EL (cell line): ENCODE data around the gene COPB2.
A peak's percentile ranks its signal among the peaks of the same experiment; 100 is the strongest.
"Not testable (repeated sequence)": the region's sequence is repeated elsewhere in the genome, so short reads cannot be mapped to it uniquely, and the experiment has no call there.

Experiments
- DNase-seq: peaks from one replicate; pipeline ENCODE4 v3.0.0-alpha.2; 2016

COPB2 gene

DNA sequence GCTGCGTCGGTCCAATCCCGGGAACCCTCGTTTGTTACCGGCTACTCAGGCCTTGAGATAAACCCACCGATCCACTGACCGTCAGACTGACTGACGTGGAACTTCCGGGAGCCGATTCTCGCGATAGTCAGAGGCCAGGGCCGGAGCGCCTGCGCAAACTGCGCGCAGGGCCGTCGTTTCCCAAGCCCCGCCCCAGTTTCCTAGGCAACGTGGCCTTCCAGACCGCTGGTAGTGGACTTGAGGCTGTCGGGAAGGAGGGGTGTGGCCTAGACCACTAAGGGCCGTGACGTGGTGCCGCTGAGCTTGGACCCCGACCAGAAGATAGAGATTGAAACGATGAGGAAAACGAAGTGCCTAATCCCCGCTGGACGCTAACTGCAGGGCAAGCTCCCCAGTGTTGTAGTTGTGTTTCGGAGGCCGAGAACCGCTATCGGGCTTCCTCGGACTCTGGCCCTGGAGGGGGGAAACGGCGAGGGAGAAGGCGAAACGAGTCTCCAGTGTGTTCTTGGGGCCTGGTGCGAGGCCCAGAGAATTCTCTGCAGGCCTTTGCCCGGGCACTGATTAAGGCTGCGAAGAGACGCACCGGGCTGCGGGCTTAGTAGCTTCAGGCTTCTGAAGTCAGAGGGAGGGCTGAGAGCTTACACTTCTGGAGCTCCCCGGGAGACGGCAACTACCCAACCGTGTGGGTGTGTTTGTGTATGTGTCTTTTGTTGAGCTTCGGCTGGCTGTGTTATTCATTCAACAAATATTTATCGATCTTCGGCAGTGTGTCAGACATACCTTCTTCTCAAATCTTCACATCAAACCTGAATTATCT lies at the start of gene COPB2:
TSS of gene COPB2 (minus strand) at position 96 of the 817 bp plus-strand sequence. CDS start 97 bp downstream, outside the sequence.
- DNase-seq: peak; percentile 99

DNA sequence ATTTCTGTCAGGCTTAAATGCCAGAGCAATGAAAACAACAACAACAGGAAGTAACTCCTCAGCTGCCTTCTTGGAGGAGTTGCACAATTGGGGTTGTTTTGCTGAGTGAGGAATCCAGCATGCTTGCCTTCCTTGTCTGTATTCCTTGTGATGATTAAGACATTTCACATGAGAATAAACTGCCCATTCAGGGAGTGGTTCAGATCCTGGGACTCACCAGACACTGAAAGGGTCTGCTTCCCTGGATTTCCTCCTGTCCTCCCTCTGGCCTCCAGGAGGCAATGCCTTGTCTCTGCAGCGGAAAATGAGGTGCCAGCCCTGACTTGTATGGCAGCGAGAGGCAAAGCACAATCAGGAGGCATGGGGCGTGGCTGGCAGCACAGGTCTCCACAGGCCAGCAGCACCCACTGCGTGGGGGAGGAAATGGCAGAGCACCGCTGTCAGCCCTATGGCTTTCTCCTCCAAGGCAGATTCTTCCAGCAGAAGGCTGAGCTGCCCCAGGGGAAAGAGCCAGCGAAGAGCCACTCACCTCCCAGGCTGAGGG lies 45.4 kb upstream of the COPB2 start:
- DNase-seq: peak; percentile 7

DNA sequence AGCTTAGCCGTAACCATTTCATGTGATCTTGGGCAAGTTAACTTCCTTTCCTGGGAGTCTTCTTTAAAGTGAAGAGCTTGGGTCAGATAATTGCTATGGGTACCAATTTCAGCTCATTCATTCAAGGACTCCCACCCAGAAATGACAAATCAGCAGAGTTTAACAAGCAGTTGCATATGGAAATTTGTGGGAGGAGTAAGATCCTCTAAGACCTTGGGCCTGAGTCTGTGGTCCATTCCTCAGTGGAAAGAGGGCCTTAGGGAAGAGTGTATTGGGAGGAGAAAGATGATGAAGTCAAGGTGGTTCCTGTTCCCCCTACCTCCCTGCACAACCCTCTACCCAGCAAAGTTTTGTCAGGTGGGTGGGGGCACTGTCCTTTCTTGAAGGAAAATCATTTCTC lies 44.8 kb upstream of the COPB2 start:
- no peak for DNase-seq

DNA sequence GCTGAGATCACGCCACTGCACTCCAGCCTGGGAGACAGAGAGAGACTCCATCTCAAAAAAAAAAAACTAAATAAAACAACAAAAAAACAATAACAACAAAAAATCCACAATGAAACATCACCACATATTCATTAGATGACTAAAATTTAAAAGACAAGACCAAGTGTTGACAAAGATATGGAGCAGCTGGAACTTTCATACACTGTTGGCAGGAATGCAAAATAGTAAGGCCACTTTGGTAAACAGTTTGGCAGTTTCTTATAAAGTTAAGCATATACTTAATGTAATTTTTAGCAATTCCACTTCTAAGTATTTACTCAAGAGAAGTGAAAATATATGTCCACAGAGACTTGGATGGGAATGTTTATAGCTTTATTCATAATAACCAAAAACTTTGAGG lies 43.6 kb upstream of the COPB2 start:
- no peak for DNase-seq

DNA sequence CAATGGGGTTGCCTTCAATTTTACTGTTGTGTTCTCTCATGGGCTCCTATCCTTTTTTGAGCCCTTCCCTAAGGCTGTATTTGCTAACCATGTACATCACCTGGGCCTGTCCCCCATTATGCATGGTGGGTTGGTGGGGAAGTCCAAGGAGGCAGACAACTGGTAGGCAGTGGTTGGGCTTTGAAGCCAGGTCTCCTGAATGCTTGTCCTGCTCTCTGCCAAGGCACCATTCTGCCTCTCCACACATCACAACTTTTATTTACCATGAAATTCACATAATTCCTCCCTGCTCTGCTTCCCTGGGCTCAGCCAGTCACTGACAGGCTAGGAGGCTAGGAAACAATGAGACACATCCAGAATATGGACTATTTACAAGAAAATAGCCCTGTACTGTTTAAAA lies 41.0 kb upstream of the COPB2 start:
- DNase-seq: no peak

DNA sequence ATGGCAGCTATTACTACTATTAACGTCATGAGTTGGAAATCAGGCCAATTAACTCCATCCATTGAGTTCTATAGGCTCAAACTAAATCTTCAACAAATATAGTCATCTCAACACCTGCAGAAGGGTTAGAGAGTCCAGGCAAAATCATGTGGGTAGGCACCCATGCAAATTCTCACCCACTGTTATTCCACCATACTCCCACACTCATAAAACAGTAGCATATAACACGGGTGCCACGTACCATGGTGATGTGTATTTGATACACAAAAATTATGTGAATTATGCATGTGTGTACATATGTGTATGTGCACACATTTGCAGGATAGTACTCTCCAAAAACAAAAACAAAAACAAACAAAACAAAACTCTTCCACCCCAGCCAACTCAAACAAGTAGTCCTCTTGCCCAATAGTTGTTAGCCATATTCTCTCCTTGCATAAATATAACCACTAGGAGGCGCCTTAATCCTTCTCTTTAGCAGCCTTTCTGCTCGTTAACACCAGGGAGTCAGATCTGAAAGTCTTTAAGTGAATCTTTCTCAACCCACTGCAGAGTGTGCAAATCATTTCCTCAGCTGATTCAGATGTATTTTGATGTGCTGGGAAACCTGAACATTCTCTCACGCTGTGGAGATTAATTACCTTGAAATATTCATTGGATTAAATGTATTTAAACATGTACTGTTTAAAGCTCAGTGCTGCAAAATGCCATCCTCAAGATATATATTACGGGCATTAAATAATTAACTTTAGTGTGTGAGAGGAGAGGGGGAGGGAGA lies 38.0 kb upstream of the COPB2 start:
- DNase-seq: peak; percentile 61

DNA sequence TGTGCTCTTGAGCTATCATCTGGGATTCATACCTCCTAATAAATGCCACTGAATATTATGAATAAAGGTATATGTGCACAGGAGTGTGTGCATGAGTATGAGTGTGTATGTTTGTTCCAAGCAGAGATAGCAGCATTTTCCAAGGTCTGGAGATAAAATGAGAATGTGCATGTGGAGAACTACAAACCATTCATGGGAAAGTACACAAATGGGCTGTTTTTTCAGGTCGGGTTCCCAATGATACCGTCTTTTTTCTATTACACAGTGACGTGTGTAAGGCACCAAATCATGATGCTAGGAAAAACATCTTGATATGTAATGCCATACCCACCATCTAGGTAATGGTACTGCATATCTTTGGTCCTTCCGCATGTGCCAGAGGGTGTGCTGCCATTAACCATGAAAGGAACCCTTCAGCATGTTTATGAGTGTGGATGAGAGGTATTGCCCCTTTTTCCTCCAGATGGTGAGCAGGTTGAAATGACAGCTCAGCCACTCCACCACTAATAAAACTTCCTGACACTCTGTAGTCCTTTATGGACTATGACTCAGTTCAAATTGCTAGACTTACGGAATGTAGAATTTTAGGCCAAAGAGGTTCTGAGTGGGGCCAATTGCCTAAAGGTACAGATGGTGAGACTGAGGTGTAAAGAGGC lies 36.4 kb upstream of the COPB2 start:
- no peak for DNase-seq

DNA sequence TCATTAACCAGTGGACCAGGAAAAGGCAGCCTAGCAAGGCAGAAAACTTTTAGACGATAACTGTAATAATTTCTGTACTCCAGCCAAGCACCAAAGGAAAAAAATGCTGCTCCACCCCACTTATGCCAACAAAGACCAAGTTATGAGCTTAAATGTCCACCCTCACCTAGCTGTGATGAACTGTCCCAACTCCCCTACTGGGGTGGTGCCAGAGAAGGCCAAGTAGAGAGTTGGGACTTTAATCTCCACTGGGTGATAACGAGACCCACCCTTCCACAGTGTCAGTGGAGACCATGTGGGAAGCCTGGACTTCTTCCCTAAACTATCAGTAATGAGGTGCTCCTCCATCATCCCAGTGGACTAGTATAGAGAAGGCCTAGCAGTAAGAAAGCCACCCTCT lies 33.8 kb upstream of the COPB2 start:
- DNase-seq: no peak

DNA sequence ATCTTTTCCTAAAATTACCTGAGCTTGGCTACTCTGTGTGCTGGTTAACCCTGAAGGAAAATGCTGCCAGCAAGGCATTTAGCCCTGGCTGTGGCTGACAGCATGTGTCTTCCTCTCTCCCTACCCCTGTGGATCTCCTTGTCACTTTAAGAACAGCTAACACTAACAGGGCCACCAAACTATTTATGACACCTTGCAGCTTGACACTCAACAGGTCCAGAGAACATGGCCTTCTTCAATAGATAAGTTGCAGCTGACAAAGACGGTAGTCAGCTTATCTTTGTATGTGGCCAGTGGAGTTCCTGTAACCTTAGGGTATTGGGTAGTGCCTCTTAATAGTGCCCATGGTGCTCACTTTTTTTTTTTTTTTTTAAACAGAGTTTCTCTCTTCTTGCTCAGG lies 32.0 kb upstream of the COPB2 start:
- DNase-seq: no peak

DNA sequence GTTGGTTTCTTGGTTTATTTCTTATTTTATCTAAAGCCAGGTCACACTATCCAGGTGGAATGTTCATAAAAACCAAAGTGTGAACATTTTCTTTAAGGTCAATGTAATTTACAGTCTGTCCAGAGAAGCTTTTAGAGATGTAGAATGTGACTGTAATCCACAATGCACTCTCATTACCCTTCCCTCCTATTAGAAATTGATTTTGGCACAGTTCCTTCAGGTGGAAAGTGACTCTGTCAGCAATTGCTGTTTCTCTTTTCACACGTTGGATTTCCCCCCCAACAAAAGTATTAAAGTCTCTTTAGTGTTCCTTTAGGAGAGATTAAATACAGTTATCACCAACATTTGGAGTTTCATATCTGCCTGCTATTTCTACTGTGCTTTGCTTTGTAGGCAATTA lies 31.6 kb upstream of the COPB2 start:
- DNase-seq: no peak

DNA sequence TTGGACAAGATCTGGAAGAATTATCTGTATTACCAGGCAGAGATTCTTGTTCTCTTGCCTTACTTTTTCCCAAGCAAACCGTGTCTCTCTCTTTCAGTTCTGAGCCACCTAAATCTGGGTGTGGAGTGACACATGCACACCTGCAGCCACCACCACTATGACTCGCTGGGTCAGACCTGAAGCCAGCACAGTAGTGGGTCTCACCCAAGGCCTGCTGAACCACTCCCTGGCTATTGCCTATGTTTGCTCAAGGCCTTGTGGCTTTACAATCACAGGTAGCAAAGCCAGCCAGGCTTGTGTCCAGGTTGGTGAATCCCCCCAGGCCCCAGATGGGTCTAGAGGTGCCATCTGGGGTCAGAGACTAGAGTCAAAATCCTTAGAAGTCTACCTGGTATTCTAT lies 28.7 kb upstream of the COPB2 start:
- DNase-seq: no peak

DNA sequence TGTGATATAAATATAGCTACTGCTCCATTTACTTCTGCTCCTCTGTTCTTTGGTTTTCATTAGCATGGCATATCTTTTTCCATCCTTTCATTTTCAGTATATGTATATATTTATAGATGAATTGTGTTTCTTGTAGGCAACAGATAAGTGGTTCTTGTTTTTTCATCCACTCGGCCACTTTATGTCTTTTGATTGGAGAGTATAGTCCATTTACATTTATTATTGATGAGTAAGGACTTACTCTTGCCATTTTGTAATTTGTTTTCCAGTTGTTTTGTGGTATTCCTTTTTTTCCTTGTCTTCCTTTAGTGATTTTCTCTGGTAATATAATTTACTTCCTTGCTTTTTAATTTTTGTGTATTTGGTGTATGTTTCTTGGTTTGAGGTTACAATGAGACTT lies 26.8 kb upstream of the COPB2 start:
- no peak for DNase-seq

DNA sequence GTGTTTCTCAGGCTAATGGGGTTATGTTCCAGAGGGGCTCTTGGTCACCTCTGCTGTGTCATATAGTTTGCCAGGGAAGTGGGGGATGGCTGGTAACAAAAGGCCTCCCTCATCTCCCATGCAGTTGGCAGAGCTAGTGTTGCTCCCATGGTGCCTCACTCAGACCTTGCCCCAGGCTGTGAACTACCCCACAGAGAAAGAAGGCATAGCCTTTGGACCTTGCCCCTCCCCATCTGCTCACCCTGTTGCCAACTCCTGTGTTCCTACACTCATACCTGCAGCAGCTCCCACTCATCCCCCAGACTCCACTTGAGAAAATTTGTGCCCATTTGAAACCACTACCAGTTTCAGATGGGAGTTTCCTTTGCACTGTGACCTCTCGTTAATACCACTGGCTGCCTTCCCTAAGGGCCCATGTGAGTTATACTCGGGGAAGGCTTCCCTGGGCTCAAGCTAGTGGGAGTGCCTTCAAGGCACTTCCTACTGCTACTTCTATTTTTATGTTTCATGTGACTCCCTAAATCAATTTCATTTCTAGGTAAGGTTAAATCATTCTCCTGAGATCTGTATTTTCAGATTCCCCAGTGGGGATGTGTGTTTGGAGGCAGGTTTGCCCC lies 25.3 kb upstream of the COPB2 start:
- DNase-seq: no peak

DNA sequence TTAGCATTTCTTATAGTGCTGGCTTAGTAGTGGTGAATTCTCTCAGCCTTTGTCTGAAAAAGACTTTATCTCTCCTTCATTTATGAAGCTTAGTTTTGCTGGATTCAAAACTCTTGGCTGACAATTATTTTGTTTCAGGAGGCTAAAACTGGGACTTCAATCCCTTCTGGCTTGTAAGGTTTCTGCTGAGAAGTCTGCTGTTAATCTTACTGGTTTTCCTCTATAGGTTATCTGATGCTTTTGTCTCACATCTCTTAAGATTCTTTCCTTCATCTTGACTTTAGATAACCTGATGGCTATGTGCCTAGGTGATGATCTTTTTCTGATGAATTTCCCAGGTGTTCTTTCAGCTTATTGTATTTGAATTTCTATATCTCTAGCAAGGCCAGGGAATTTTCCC lies 23.4 kb upstream of the COPB2 start:
- DNase-seq: not testable (repeated sequence)

DNA sequence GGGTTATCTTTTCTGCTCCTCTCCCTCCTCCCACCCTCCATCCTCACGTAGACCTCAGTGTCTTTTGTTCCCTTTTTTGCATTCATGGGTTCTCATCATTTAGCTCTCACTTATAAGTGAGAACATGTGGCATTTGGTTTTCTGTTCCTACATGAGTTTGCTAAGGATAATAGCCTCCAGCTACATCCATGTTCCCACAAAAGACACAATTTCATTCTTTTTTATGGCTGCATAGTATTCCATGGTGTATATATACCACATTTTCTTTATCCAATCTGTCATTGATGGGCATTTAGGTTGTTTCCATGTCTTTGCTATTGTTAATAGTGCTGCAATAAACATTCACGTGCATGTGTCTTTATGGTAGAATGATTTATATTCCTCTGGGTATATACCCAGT lies 11.7 kb upstream of the COPB2 start:
- not testable (repeated sequence) for DNase-seq

DNA sequence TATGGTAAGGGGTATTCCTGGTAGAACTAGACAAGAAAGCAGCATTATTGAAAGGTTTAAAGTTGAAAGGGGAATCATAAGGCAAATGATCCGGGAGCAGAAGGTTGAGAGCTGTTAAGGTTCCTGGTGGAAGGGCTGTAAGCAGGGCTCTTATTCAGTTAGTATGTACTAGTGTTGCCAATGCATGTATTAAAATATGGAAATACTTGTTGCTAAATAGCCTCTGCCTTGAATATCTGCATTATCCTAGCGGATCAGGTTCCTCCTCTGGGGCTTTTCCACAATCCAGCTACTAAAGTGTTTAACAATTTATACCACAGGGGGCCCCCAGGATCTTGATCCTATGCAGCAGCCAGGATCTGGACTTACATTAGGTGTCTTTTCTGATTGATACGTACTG lies 7.3 kb upstream of the COPB2 start:
- DNase-seq: no peak

DNA sequence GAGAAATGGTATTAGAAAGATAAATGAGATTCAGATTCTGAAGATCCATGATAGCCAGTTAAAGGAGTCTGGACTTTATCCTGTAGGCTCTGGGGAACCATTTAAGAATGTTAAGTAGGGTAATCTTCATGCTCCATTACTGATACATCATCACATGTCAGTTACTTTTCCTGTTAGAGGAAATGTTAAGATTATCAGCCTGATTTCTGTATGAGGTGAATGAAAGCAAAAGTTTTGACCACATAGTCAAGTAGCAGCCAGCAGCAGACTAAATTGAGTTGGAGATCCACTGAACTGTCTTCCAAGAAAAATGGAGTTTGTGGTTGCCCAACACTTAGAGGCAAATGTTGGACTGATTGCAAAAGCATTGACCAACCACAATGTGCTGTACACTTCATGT lies 4.7 kb upstream of the COPB2 start:
- DNase-seq: no peak

DNA sequence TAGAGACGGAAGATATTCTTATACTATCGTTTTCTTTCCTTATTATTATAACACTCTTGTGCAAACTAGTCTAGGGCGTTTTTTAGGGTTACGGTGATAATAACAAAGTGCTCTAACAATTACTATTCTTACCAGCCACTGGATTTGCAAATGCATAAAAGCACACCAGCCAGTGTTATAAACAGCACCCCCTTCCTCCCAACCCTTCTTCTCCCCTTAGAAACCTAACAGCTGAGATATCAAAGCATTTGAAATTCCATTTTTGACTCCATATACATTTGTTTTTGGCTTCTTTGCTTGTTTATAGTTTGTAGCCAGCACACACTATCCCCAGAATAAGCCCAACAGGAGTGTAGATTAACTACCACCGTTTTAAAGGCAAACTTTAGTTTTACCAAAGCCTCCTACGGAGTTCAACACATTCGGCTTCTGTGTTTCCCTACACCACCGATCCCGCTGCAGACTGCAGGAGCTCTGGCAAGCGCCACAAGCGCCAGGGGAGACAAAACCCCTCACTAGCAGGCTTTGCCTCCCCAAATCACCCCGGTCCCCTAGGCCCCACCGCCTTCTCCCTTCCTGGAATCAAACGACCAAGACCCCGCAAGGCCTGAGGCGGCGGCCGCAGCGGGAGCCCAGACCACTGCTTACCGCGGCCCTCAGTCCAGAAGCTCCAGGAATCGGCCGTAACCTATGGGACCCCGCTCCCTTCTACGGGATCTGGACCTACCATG lies 461 bp downstream of the COPB2 start:
- peak; percentile 5 for DNase-seq

DNA sequence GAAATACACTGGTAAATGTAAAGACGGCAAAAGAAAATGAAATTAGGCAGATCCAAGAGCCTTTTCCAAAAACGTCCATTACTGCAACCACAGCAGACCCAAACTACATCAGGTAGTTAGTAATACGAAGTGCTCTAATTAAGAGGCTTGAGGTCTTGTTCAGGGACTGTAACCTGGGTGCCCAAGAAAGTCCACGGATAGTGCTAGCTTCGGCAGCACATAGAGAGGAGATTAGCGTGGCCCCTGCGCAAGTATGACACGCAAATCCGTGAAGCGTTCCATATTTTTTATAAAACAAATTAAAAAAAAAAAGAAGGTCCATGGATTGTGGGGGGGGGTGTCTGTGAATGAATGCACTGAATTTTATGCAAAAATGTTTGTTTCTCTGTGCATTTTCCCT lies 1.4 kb downstream of the COPB2 start:
- DNase-seq: no peak

DNA sequence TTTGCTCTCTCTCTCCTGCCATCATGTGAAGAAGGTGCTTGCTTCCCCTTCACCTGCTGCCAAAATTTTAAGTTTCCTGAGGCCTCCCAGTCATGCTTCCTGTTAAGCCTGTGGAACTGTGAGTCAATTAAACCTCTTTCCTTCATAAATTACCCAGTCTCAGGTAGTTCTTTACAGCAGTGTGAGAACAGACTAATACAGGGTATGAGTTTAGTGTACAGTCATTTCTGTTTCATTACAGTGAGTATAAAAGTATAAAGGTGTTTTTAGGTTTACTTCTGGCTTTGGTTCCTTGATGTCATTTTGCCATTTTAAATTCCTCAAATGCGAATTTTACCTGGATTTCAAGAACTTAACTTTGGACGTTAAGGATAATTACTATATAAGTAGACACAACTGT lies 7.2 kb downstream of the COPB2 start:
- DNase-seq: not testable (repeated sequence)

DNA sequence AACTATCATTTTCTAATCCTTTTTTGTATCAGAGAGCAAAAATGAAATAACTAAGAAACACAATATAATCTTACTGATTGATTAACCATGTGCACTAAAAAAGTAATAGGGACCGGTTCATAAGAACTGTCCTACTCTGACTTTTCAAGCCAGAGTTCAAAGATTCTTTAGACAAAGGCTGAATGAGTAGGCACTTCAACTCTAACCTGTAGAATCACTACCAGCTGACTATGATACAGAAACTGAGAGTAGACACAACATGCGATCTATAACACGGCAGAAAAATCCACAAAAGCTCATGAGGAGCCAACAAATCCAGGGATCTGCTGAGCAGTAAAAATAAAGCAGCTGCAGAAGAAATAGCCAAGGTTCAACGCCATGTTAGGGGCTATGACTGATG lies 8.9 kb downstream of the COPB2 start:
- no peak for DNase-seq

DNA sequence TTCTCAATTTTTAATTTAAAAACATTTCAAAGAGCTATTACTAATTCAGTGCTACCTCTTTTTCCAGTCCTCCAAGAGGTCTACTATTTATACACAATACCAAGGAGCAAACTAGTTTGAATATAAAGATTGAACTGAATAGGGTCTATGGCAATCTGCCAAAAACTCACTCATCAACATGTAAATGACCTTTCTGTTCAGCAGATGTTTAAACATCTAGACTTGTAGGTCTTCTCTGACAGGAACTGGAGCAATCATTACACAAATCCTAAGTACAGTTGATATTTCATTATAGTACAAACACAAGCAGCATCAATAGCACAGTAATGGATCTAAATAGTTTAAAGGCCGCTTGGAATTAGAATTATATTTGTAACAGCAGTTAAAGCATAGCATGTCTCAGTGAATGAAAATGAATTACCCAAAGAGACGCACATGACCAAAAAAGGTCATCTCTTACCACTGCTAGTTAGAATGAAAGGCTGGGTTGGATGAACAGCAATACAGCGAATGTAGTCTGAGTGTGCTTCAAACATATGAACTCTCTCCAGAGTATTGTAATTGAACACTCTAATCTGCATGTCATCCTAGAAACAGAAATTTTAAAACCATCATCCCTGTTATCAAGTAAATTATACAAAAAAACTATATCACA lies 10.7 kb downstream of the COPB2 start:
- no peak for DNase-seq
